T-helper 1 cell treated with Interleukin-12 subunit alpha and Interleukin-12 subunit beta and Interleukin-4 antibody, amounts not matched to agents 30 ng/mL and 1 ng/mL, for 36 hours (primary cell): ENCODE results near the gene PCDHB16. TPM values are rescaled to one million over a fixed set of nuclear protein-coding genes. Genes with fewer than 3 reads are reported as not detected.
"Not testable (repeated sequence)": the region's sequence is repeated elsewhere in the genome, so short reads cannot be mapped to it uniquely, and the experiment has no call there.

Source experiments
- intact Hi-C: fragments of 100-400 bp; cut with micrococcal nuclease; formaldehyde crosslinking; loops from one replicate; pipeline ENCODE4 v1.15.1; 2024
- total RNA-seq: library from RNA; stranded (reverse); gene quantifications from 2 replicates; pipeline ENCODE4 v1.2.3, GENCODE V29; 2022

The PCDHB16 gene
- total RNA-seq: not detected in 2 replicates

GRCh38 chr5:141182248-141182647, at the start of gene PCDHB16:
PCDHB16 (plus strand) TSS chr5:141182387; CDS start chr5:141182560, 173 bp downstream.
- intact Hi-C loops: loop anchor here (10.0 kb wide), 1 partner anchor 337 kb away; the partner anchor contains the start of genes PCDHA8 and PCDHA9

GRCh38 chr5:141135030-141135717, 47.0 kb upstream of the PCDHB16 start, which contains the start of gene PCDHB5:
PCDHB5 (plus strand) TSS chr5:141135206; CDS start chr5:141135435, 229 bp downstream.
- intact Hi-C loops: no loop called here

GRCh38 chr5:141135718-141136266, 46.4 kb upstream of the PCDHB16 start:
- intact Hi-C loops: no loop called here

GRCh38 chr5:141137346-141137745, 44.8 kb upstream of the PCDHB16 start:
- intact Hi-C loops: not testable (repeated sequence)

- intact Hi-C loops: loop anchor here (10.0 kb wide), 1 partner anchor 265 kb away; the partner anchor contains the start of gene PCDHA13
Observed at GRCh38 chr5:141149812-141150211, 32.4 kb upstream of the PCDHB16 start, which contains the start of gene PCDHB6. PCDHB6 (plus strand) TSS chr5:141150057; CDS start chr5:141150258, 201 bp downstream.

- intact Hi-C loops: loop anchor here (10.0 kb wide), 1 partner anchor 266 kb away; the partner anchor contains the start of gene PCDHA13
Observed at GRCh38 chr5:141150224-141150992, 31.8 kb upstream of the PCDHB16 start.

GRCh38 chr5:141150993-141151325, 31.2 kb upstream of the PCDHB16 start:
- intact Hi-C loops: loop anchor here (10.0 kb wide), 1 partner anchor 266 kb away; the partner anchor contains the start of gene PCDHA13

- intact Hi-C loops: loop anchor here (10.0 kb wide), 1 partner anchor 267 kb away; the partner anchor contains the start of gene PCDHA13
Observed at GRCh38 chr5:141151632-141152031, 30.6 kb upstream of the PCDHB16 start.

GRCh38 chr5:141152096-141152495, 30.1 kb upstream of the PCDHB16 start:
- intact Hi-C loops: loop anchor here (10.0 kb wide), 1 partner anchor 267 kb away; the partner anchor contains the start of gene PCDHA13

GRCh38 chr5:141155540-141156374, 26.4 kb upstream of the PCDHB16 start:
- intact Hi-C loops: loop anchor here (10.0 kb wide), 1 partner anchor 271 kb away; the partner anchor contains the start of gene PCDHA13

GRCh38 chr5:141157356-141157755, 24.8 kb upstream of the PCDHB16 start:
- intact Hi-C loops: loop anchor here (10.0 kb wide), 1 partner anchor 273 kb away; the partner anchor contains the start of gene PCDHA13

GRCh38 chr5:141157901-141158300, 24.3 kb upstream of the PCDHB16 start:
- intact Hi-C loops: loop anchor here (10.0 kb wide), 1 partner anchor 273 kb away; the partner anchor contains the start of gene PCDHA13

GRCh38 chr5:141172381-141173204, 9.6 kb upstream of the PCDHB16 start, which contains the start of gene PCDHB7:
PCDHB7 (plus strand) TSS chr5:141172644; CDS start chr5:141172836, 192 bp downstream.
- intact Hi-C loops: no loop called here

- intact Hi-C loops: not testable (repeated sequence)
Observed at GRCh38 chr5:141174291-141175104, 7.7 kb upstream of the PCDHB16 start.

GRCh38 chr5:141175933-141176332, 6.3 kb upstream of the PCDHB16 start:
- intact Hi-C loops: no loop called here

- intact Hi-C loops: loop anchor here (2.0 kb wide), 1 partner anchor 37 kb away; no protein-coding TSS in a partner anchor
Observed at GRCh38 chr5:141177577-141178191, 4.5 kb upstream of the PCDHB16 start, which contains the start of gene PCDHB8. PCDHB8 (plus strand) TSS chr5:141177790; CDS start chr5:141178035, 245 bp downstream.

- intact Hi-C loops: loop anchor here (2.0 kb wide), 1 partner anchor 35 kb away; no protein-coding TSS in a partner anchor
Observed at GRCh38 chr5:141179371-141179770, 2.8 kb upstream of the PCDHB16 start.

GRCh38 chr5:141179876-141180275, 2.3 kb upstream of the PCDHB16 start:
- intact Hi-C loops: loop anchor here (2.0 to 10.0 kb wide), 2 partner anchors 35 to 335 kb away; partner anchors contain the start of genes PCDHA8 and PCDHA9
